Right lobe of liver (tissue), 6 donors: ENCODE measurements around the gene DCD. TPM values are rescaled to one million over a fixed set of nuclear protein-coding genes. Genes with fewer than 3 reads are reported as not detected.

Experiments used
- ATAC-seq, 4 donors: fragments of 200-7000 bp; cut with Tn5 transposase; one replicate each; pipeline ENCODE4 v1.9.1; 2020; ENCODE audit warnings: mild to moderate bottlenecking in 4 of 4, moderate library complexity in 4 of 4
- DNase-seq, 3 donors: peaks; one replicate each; pipeline ENCODE4 v3.0.0-alpha.2; 2020
- H3K27ac ChIP-seq, 3 donors: fragments of 200-600 bp; one replicate each; pipeline ENCODE4 v1.8.0; 2022
- H3K27me3 ChIP-seq, 2 donors: fragments of 200-600 bp; one replicate each; pipeline ENCODE4 v1.8.0; 2022
- H3K36me3 ChIP-seq, 4 donors: fragments of 200-600 bp; sonication (generic) in 1 of 4; one replicate each; pipeline versions ENCODE4 v1.5.1 to v1.8.0; 2017 to 2022; ENCODE audit warnings: control low read depth in 1 of 4
- H3K4me1 ChIP-seq, 4 donors: fragments of 200-600 bp; sonication (generic) in 1 of 4; one replicate each; pipeline versions ENCODE4 v1.5.1 to v1.8.0; 2017 to 2022; ENCODE audit warnings: control low read depth in 1 of 4
- H3K4me3 ChIP-seq, 3 donors: fragments of 200-600 bp; one replicate each; pipeline ENCODE4 v1.8.0; 2022
- H3K9me3 ChIP-seq, 4 donors: fragments of 200-600 bp; sonication (generic) in 1 of 4; one replicate each; pipeline versions ENCODE4 v1.5.1 to v1.8.0; 2017 to 2022; ENCODE audit warnings: control low read depth in 1 of 4
- POLR2A ChIP-seq: fragments of 450-650 bp; IDR thresholded peaks from one replicate; pipeline ENCODE4 v1.6.1; 2017; ENCODE audit warnings: antibody characterized with exemption, mild to moderate bottlenecking
- WGBS: methylation state at CpG from one replicate; pipeline ENCODE4 v1.1.6; 2018; ENCODE audit warnings: low coverage, low lambda C conversion rate; ENCODE audit not compliant: insufficient coverage; ENCODE audit errors: missing lambda C conversion rate; 5-methylcytosine and 5-hydroxymethylcytosine counted together
- intact Hi-C, 2 donors: fragments of 100-400 bp; cut with DNase I; formaldehyde crosslinking; loops; one replicate each; pipeline versions ENCODE4 v1.11.2 to v1.14.1; 2022
- long read RNA-seq: library from polyadenylated mRNA; unstranded; transcript quantifications from one replicate; pipeline ENCODE4 v2.0.0, GENCODE V29; 2019
- total RNA-seq, 6 experiments: library from RNA; depleted of rRNA in 2 of 6; stranded (reverse); fragments of >200 nt in 2 of 6; fragmentation: NEBNext Ultra II Directional in 3 of 6; extraction: Animal tissue kit (Norgen Biotek cat#: 25700) in 3 of 6; gene quantifications; one replicate each; pipeline versions ENCODE4 v1.1.0 to v1.2.4, GENCODE V29; 2016 to 2023
- TF ChIP-seq, protein P1 (sequence below), 4 donors: fragments of 200-600 bp in 3 of 4; fragments of 450-650 bp in 1 of 4; IDR thresholded peaks; one replicate each; pipeline versions ENCODE4 v1.5.1 to v1.8.0; 2016 to 2022; ENCODE audit warnings: antibody characterized with exemption in 4 of 4, mild to moderate bottlenecking in 2 of 4
- donor health status: DM: no; HTN: yes; CAD: no.
- donor health status: DM: no; HTN: no; CAD: no.
- donor health status: DM: no; HTN: no; CAD: no.
- donor health status: DM: no; HTN: yes; CAD: no.
- donor health status: DM: no; HTN: yes; CAD: no.

DCD gene
- total RNA-seq: not detected
- long read RNA-seq: 0 reads

DNA sequence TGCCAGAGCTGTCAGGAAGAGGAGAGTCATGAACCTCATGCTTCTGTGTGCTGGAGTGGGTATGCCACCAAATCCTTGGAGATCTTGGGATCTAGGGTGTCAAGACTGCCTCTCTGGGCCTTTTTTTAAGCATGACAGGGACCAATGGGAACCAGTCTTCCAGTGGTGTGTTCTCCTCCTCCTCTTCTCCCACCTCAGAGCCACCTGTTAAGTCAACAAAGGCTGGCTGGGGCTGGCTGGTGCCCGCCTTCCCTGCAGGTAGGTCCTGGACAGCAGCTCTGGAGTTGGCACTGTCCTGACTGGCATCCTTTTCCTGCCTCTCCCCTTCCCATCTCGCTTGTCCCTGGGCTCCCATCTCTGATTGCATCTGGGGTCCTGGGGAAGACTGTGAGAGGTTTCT is at the start of gene DCD:
Gene DCD, minus strand, starts transcription at position 101 of the 400 bp plus-strand sequence. Its CDS starts 62 bp downstream, at position 39.
- Histone ChIP-seq H3K27ac (no peak within 1 kb of the TSS), H3K4me1 (no peaks in the 10 kb centered on the region), H3K4me3 (no peak within 1 kb of the TSS), H3K9me3 (no peaks in the 10 kb centered on the region), H3K36me3 (no peaks in the 10 kb centered on the region), H3K27me3 (no peaks in the 10 kb centered on the region)
- TF ChIP-seq POLR2A: no peak
- TF ChIP-seq, protein P1, sequence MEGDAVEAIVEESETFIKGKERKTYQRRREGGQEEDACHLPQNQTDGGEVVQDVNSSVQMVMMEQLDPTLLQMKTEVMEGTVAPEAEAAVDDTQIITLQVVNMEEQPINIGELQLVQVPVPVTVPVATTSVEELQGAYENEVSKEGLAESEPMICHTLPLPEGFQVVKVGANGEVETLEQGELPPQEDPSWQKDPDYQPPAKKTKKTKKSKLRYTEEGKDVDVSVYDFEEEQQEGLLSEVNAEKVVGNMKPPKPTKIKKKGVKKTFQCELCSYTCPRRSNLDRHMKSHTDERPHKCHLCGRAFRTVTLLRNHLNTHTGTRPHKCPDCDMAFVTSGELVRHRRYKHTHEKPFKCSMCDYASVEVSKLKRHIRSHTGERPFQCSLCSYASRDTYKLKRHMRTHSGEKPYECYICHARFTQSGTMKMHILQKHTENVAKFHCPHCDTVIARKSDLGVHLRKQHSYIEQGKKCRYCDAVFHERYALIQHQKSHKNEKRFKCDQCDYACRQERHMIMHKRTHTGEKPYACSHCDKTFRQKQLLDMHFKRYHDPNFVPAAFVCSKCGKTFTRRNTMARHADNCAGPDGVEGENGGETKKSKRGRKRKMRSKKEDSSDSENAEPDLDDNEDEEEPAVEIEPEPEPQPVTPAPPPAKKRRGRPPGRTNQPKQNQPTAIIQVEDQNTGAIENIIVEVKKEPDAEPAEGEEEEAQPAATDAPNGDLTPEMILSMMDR (IDR thresholded peaks at IDR 0.05): no peak
- intact Hi-C loops: no loop called here
- DNase-seq: no peak
- no CpG with 5 or more reads among the region's 2 CpGs for WGBS
- ATAC-seq: no peak

GRCh38 chr12:54697851-54698250 is 49.7 kb upstream of the DCD start:
- 13% methylated on average over 1 of the region's 1 CpG for WGBS
- no peaks in the 10 kb centered on the region for H3K9me3 ChIP-seq

DNA sequence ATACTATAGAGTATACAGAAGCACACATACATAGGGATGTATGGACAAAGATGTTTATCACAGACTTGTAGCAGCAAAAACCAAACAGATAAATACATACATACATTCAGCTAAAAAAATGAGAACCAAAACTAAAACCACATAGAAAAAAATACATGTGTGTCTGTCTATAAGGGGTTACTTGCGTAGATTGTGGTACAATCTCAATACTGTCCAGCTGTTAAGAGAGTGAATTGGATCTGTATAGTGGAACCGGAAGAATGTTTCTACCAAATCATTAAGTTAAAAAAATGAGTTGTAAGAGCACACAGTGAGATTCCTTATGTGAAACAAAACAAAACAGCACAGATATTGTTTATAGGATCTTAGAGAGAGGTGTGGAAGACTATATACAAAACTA is 44.2 kb upstream of the DCD start:
- no peak for ATAC-seq
- 45% methylated on average over 2 of the region's 2 CpGs for WGBS

More at GRCh38 chr12:54697851-54698250, 49.7 kb upstream of the DCD start:
- TF ChIP-seq POLR2A: no peak
- TF ChIP-seq, protein P1 (IDR thresholded peaks at IDR 0.05): no peak
- no peaks in the 10 kb centered on the region for H3K36me3 ChIP-seq
- H3K27ac ChIP-seq: no peak overlapping the region
- intact Hi-C loops: no loop called here
- H3K27me3 ChIP-seq: no peaks in the 10 kb centered on the region
- H3K4me1 ChIP-seq: no peaks in the 10 kb centered on the region
- no peak overlapping the region for H3K4me3 ChIP-seq
- DNase-seq (no peak), ATAC-seq (no peak)

DNA sequence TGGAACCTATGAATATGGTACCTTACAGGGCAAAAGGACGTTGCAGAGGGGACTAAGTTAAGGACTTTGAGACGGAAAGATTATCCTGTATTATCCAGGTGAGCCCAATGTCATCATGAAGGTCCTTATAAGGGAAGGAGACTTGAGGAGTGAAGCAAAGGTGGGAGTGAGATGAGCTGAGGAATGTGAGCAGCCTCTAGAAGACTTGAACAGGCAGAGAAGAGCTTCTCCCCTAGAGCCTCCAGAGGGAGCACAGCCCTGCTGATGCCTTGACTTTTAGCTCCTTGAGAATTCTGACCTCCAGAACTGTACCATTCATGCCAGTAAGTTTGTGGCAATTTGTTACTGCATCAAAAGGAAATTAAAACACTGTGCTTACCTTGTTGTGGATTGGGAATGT is 41.8 kb upstream of the DCD start:
- Histone ChIP-seq H3K27ac (no peak overlapping the region), H3K36me3 (no peaks in the 10 kb centered on the region), H3K4me1 (peaks cover 0 to 30% (median 8%) of the 10 kb centered on the region in 4 donors), H3K27me3 (no peaks in the 10 kb centered on the region), H3K4me3 (no peak overlapping the region), H3K9me3 (no peaks in the 10 kb centered on the region)
- ATAC-seq: no peak
- intact Hi-C loops: no loop called here
- TF ChIP-seq, protein P1 (IDR thresholded peaks at IDR 0.05): no peak
- no peak for TF ChIP-seq POLR2A
- 78% methylated on average over 2 of the region's 2 CpGs for WGBS
- no peak for DNase-seq

More for the DNA sequence above, 44.2 kb upstream of the DCD start:
- intact Hi-C loops: no loop called here
- TF ChIP-seq POLR2A: no peak
- TF ChIP-seq, protein P1 (IDR thresholded peaks at IDR 0.05): no peak
- no peak for DNase-seq
- Histone ChIP-seq H3K36me3 (no peaks in the 10 kb centered on the region), H3K27ac (no peak overlapping the region), H3K4me1 (peaks cover 0 to 17% (median 4%) of the 10 kb centered on the region in 4 donors), H3K27me3 (no peaks in the 10 kb centered on the region), H3K9me3 (no peaks in the 10 kb centered on the region), H3K4me3 (no peak overlapping the region)

GRCh38 chr12:54689034-54689372 is 40.8 kb upstream of the DCD start:
- WGBS: 61% methylated on average over 7 of the region's 8 CpGs

More at GRCh38 chr12:54689034-54689372, 40.8 kb upstream of the DCD start:
- H3K27ac ChIP-seq: no peak overlapping the region
- no peak overlapping the region for H3K4me3 ChIP-seq
- no peaks in the 10 kb centered on the region for H3K9me3 ChIP-seq
- ATAC-seq (no peak), DNase-seq (no peak)
- H3K4me1 ChIP-seq: peaks cover 0 to 39% (median 13%) of the 10 kb centered on the region in 4 donors
- intact Hi-C loops: no loop called here
- no peaks in the 10 kb centered on the region for H3K36me3 ChIP-seq
- H3K27me3 ChIP-seq: no peaks in the 10 kb centered on the region
- TF ChIP-seq, protein P1 (IDR thresholded peaks at IDR 0.05): no peak
- no peak for TF ChIP-seq POLR2A
